DMS114 treated with DMSO at 0.1 percent for 48 hours (cell line): ENCODE measurements around the gene IDH2.

Source experiments
- DNase-seq: peaks from one replicate; lab custom pipeline; 2025; ENCODE audit not compliant: unreplicated experiment; lab: John Stamatoyannopoulos, UW

The IDH2 gene

DNA sequence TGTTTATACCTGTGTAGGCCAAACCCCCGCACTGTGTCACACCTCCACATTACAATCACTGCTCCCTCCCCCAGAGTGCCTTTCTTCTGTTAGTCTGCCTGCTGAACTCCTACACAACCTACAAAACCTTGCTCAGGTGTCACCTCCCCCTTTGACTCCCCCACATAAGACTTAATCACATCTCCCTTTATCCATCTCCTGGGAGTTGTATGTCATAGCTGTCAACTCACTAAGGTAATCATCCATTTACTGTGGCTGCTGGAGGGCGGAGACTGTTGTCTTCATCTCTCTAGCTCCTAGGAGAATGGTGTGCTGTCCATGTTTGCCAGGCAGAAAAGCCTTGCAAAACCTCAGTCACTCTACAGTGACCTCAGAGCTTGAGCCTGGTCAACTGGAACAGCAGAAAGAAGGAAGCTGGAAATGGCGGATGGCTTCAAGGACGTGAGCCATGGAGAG lies 57.3 kb downstream of the IDH2 start:
- DNase-seq: no peak

DNA sequence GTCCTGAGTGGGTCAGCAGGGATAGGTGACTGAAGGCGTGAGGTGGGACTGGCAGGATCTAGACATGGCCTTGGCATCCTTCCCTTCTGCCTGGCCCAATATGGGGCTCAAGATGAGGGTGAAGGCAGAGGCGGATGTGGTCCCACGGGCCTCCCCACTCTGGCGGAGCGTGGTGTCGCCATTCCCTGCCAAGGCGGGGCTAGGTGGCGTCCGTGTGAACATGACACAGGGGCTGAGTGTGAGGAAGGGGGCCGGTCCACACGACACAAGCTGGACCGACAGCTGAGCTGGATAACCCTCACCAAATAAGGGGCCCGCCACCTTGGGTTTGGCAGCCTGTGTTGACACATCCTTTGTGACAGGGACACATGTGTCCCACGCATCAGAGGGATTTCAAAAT lies 58.1 kb downstream of the IDH2 start:
- no peak for DNase-seq

DNA sequence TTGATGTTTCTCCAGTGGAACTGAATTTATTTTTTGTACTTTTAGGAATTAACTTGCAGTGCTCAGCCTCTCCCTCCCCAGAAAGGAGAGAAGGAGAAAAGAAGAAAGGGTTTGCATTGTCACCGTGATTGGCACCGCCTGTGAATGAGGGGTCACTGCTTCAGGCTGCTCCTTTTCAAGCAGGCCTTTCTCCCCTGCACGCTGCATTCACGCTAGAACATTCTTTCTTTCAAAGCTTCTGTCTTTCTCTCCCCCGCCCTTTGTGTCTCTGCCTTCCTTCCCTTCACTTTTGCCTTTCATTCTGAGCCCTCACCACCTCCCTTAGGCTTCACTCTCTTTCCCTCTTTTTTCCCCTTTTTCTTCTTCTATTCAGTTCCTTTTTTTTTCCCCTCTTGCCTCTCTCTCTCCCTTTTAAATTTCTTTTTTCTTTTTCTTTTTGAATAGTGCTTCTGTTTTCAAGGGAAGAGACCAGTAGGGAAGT lies 58.7 kb downstream of the IDH2 start:
- no peak for DNase-seq

DNA sequence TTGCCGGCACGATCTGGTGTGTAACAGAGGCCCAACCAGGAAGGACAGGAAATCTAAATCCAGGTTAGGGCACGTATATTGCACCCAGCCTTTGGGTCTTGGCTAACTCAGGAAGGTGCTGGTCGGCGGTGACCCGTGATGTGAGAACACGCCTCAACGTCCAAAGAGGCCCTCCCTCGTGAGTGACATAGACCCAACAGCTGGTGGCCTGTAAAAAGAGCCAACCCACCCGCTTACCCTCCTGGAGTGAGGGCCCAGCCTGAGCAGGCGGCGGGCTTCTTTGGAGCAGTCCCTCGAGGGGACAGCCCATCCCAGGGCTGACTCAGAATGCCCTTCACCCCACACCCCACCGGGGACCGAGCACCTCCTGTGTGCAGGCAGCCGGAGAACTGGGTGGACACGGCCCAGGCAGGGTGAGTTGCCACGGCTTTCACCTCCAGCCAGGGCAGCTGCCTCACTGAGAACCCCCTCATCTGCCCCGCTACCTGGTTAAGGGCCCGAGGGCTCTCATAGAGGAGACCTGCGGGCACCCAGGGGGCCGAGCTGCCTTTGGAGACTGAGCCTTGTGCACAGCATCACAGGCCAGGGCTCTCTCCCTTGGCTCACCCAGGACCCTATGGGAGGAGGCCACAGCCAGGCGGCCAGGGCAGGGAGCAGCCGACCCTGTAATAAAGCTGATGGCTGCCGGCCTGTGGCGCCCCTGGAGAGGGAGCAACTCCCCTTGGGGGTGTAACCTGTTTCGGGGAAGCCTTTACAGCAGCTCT lies 59.3 kb downstream of the IDH2 start:
- DNase-seq: no peak

DNA sequence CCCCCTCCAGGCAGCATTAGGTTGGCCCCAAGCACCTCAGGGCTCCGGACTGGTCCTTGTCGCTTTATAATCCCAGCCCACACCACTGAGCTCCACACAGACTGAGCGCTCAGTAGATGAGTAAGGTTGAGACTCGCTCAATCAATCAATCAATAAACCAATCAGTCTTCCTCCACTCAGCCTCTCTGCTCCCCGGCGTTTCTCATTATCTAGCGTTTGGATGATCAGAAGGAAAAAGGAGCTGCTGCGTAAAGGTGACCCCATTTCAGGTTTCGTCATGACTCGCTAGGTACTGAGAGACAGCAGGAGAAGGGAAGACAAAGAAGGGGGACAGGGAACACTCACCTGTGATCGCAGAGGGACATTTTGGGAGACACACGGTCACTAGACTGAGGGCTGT lies 59.9 kb downstream of the IDH2 start:
- no peak for DNase-seq

DNA sequence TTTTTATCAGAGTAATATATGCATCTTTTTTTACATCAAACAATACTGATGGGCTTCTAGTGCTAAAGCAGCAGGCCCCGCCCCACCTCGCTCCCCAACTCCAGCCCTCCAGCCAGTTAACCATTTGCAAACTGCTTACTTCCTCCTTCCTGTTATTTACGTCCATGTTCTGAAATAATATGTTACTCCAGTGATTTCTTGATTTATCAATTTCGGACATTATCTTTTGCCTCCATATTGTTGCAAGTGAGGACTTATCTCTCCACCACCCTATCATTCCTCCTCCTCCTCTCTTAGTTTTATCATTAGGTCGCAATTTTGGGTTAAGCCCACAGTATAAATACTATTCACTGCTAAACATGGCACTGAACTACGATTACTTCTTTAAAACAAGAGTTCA lies 61.6 kb downstream of the IDH2 start:
- no peak for DNase-seq

DNA sequence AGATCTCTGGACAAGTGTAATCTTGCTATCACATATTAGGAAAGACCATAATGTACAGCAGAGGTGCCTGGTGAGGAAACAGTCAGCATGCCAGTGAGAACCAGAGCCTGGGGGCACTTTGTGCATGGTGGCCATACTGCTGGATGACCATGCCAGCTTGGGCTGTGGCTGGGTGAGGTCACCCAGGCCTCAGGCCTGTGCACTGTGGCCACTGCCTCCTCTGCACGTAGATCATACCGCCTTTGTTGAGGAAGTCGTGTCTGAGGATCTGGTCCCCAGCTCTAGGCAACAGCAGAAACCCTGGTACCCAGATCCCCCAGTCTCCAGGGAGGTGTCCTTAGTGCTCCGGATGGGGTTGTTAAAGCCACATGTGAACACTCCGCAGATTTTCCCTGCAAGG lies 62.3 kb downstream of the IDH2 start:
- DNase-seq: no peak

DNA sequence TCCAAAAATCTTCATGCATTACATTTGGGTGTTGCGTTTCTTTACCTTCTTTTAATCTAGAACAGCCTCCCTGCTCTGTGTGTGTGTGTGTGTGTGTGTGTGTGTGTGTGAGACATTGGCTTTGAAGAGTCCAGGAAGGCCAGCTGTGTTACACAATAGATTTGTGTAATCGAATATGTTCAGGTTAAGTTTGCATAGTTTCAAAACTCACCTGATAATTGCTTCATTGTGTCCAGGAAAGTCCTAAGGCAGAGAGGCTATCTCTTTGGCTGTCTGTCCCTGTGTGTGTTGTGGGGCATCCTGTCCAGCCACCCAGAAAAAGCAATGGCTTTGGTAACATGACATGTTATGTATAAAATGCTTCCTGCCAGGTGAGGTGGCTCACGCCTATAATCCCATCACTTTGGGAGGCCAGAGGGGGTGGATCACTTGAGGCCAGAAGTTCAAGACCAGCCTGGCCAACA lies 63.6 kb downstream of the IDH2 start:
- no peak for DNase-seq

DNA sequence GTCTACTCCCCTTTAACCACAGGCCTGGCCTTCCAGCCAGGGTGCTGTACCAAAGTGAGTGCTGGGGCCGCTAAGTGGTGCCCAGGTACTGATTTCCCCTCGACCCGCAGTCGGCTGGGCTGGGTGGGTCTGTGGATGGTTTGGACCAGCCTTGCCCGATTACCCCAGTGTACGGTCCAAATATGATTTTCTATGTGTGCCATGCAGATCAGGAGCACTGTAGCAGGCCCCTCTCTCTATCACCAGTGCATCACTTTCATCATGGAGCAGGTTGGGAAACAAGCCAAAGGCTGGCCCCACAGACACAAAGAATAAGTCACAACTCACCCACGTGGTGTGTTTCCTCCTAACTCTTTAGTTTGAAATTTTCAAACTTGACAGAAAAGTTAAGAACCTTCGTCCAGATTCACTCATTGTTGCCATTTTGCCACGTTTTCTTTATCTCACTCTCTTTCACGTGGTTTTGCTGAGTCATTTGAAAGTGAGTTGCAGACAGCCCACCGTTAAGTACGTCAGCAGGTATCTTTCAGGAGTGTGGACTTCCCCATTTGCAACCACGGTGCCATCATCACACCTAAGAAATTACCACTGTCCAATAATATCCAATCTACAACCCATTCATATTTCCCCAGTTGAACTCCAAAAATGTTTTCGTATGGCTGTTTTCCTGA lies 64.2 kb downstream of the IDH2 start:
- no peak for DNase-seq

DNA sequence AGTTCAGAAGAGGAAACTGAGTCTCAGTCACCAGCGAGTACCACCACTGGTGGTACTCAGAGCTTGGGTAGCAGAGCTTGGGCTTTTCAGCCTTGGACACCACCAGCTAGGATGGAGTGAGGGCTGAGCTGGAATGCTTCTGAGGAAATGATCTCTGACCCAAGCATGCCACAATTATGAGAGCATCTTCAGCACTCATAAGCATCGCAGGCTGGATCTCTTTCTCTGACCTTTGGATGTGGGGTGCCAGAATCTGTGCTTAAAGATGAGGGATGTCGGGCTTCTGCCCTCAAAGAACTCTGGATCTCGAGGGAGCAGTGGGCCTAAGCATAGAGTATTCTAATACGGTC lies 64.8 kb downstream of the IDH2 start:
- no peak for DNase-seq

DNA sequence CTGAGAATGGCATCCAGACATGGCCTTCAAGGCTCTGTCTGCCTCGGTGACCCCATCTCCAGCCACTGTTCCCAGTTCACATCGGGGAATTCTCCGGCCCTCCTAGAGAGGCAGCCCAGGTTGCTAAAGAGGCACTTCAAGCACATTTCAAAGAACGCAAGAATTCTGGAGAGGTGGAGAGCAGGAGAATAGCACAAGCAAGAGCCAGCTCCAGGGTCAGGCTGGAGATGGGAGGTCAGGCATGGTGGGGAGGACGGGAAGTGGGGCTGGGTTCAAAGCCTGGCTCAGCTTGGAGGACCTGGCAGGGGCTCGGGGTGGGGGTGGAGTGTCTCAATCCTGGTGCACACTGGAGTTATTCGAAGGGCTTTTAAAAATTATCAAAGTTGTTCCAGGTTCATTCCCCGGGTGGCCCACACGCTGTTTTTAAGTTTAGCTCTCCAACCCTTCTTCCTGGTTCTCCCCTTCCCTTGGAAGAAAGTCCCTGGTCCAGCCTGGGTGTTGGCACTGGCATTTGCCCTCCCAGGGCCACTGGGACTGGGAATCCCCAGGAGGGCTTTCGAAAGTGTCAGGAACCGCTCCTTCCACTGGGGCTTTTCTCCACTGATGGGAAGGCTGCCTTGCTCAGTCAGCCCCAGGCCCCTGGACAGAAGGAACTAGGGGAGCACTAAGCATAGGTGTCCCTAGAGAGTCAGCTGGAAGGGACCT lies 65.3 kb downstream of the IDH2 start:
- no peak for DNase-seq

DNA sequence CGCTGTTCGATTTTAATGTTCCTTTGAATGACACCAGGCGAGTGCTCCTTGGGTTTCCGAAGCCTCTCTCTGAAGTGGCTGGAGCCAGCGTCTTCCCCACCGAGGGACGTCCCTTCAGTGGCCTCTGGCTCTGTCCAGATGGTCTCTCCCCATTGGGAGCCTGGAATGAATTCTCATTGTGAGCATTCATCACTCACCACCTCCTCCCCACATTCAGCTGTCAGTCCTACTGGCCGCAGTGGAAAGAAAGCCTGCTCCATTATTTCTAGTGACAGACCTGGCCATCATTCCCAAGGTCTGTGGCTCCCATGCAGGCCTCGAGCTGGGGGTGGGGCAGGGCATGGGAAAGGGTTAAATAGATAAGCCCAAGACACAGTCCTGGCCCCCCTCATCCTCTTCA lies 65.9 kb downstream of the IDH2 start:
- no peak for DNase-seq

DNA sequence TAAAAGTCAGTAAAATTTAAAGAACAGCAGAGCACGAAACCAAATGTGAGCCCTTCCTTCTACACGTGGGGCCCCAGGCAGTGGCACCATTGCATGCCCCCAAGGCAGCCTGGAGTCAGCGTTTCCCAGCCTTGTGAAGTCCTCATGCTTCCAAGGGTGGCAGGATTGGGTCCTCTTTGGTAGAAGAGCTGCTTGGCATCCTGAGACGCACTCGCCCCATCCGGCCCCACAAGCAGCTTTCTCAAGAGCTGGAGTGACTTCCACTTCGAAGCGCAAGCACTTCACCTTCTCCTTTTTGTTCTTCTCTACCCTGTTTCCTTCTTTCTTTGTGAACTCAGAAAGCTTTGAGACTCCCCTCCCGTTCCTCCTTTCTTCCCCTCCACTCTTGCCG lies 66.4 kb downstream of the IDH2 start:
- DNase-seq: no peak

DNA sequence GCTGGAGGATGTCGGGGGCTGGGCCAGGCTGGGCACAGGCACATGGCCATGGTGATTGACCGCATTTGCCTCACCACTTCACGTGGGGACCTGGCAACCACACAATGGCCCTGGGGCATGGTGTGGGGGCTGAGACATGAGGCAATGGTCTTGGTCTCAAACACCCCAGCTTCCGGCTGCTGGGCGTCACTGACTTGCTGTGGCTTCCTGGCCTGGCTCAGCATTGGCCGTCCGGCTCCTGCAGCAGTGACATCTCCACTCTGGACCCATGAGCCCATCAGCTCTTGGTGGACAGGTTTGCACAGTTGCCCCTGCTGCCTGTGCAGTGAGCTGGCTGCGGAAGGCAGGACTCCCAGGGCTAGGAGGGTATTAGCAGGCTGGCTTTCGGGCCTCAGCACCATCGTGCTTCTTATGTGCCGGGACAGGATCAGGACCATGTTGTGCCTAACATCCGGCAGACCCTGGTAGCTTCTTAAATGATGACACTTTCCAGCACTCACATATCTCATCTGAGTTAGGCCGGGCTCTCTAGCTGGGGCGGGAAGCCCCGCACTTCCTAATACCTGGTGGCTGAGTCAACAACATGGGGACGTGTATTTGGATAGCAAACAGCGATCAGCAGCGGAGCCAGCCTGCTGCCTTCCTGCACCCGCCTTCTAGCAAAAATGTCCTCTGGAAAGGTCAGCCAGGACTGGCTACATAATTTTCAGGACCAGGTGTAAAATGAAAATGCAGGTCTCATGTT lies 67.0 kb downstream of the IDH2 start:
- no peak for DNase-seq

DNA sequence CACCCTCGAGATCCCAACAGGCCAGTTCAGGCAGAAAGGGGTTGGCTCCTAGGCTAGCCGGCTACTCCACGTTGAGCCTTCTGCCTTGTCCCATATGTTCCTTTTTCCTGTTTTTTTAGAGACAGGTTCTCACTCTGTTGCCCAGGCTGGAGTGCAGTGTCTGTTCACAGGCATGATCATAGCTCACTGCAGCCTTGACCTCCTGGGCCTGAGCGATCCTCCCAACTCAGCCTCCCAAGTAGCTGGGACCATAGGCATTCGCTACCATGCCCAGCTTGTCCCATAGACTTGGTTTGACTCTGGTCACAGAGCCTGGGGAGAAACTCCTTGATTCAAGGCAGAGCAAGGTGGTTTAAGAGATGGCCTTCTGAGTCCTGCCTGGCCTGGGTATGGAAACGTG lies 68.8 kb downstream of the IDH2 start:
- no peak for DNase-seq
